K562 (cell line): Measurements from ENCODE around the gene ITGAX. TPM values are rescaled to one million over a fixed set of nuclear protein-coding genes. Genes with fewer than 3 reads are reported as not detected.

Experiments
- ASH1L ChIP-seq: fragments of 450-650 bp; IDR thresholded peaks from 2 replicates; pipeline ENCODE4 v1.6.1; 2018; ENCODE audit warnings: borderline replicate concordance, mild to moderate bottlenecking, low read depth; ENCODE audit not compliant: partially characterized antibody
- EGR1 ChIP-seq: fragments of 450-650 bp; conservative IDR thresholded peaks from 2 replicates; pipeline ENCODE4 v1.6.1; 2017; ENCODE audit warnings: mild to moderate bottlenecking
- HNRNPH1 ChIP-seq: fragments of 200-400 bp; formaldehyde crosslinking; optimal IDR thresholded peaks from 2 replicates; pipeline ENCODE3; 2017; ENCODE audit warnings: low read depth, mild to moderate bottlenecking, low read length, moderate library complexity
- MIER1 ChIP-seq: fragments of 450-650 bp; IDR thresholded peaks from 2 replicates; pipeline ENCODE4 v1.6.1; 2016; ENCODE audit warnings: antibody characterized with exemption, mild to moderate bottlenecking, low read depth
- SRF ChIP-seq, 2 experiments: fragments of 250-450, 450-650 bp in 1 of 2; sonication (Bioruptor Pico) in 1 of 2; sonication (generic) in 1 of 2; formaldehyde crosslinking; IDR thresholded peaks; 2 replicates each; pipeline versions ENCODE4 v1.5.0 to v1.5.1; 2020 to 2022; ENCODE audit warnings: mild to moderate bottlenecking in 1 of 2, missing genetic modification reagents in 1 of 2
- polyA plus RNA-seq, 8 experiments: library from polyadenylated mRNA; depleted of rRNA in 4 of 8; stranded (reverse) in 5 of 8; unstranded in 3 of 8; fragments of >200 nt; fragmentation: Nextera tagmentation in 2 of 8; fragmentation: Illumina TruSeq in 1 of 8; extraction: Ambion mirVana in 2 of 8; extraction: Trizol in 1 of 8; gene quantifications; 2 replicates each; pipeline versions ENCODE4 v1.2.1 to v1.2.3, GENCODE V29; 2011 to 2014; ENCODE audit warnings: inconsistent platforms in 1 of 8, missing spikeins in 1 of 8
- total RNA-seq, 7 experiments: library from RNA; depleted of rRNA in 6 of 7; stranded (reverse); fragments of >200 nt in 6 of 7; fragmentation: Illumina TruSeq in 2 of 7; extraction: Trizol in 2 of 7; gene quantifications; 2 replicates each; pipeline versions ENCODE4 v1.2.1 to v1.2.3, GENCODE V29; 2011 to 2021; ENCODE audit warnings: low replicate concordance in 1 of 7
- TF ChIP-seq, protein P1 (sequence below): sonication (generic); formaldehyde crosslinking; IDR thresholded peaks from 2 replicates; pipeline ENCODE4 v1.8.0; 2022; ENCODE audit warnings: mild to moderate bottlenecking, missing genetic modification reagents
- TF ChIP-seq, protein P2 (sequence below): fragments of 250-450 bp; sonication (Bioruptor Pico); IDR thresholded peaks from 2 replicates; pipeline ENCODE4 v1.9.0; 2021; ENCODE audit warnings: mild to moderate bottlenecking

ITGAX gene
- total and polyA plus RNA-seq, 9 of the 15 experiments (the other 6 are each of a cell fraction or from before 2014, with no cell fraction given), result 0.03 to 0.58 (median 0.14) TPM

DNA sequence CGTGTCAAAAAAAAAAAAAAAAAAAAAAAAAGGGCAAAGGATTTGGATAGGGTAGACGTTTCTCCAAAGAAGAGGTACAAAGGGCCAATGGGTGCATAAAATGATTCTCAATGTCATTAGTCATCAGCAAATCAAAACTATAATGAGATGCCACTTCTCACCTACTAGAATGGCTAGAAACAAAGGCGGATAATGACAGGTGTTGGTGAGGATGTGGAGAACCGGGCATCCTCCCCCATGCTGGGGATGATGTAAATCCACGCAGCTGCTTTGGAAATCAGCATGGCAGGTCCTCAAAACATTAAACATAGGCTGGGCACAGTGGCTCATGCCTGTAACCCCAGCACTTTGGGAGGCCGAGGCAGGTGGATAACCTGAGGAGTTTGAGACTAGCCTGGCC, 9.4 kb downstream of the ITGAX start (continued):
- TF ChIP-seq, protein P1, sequence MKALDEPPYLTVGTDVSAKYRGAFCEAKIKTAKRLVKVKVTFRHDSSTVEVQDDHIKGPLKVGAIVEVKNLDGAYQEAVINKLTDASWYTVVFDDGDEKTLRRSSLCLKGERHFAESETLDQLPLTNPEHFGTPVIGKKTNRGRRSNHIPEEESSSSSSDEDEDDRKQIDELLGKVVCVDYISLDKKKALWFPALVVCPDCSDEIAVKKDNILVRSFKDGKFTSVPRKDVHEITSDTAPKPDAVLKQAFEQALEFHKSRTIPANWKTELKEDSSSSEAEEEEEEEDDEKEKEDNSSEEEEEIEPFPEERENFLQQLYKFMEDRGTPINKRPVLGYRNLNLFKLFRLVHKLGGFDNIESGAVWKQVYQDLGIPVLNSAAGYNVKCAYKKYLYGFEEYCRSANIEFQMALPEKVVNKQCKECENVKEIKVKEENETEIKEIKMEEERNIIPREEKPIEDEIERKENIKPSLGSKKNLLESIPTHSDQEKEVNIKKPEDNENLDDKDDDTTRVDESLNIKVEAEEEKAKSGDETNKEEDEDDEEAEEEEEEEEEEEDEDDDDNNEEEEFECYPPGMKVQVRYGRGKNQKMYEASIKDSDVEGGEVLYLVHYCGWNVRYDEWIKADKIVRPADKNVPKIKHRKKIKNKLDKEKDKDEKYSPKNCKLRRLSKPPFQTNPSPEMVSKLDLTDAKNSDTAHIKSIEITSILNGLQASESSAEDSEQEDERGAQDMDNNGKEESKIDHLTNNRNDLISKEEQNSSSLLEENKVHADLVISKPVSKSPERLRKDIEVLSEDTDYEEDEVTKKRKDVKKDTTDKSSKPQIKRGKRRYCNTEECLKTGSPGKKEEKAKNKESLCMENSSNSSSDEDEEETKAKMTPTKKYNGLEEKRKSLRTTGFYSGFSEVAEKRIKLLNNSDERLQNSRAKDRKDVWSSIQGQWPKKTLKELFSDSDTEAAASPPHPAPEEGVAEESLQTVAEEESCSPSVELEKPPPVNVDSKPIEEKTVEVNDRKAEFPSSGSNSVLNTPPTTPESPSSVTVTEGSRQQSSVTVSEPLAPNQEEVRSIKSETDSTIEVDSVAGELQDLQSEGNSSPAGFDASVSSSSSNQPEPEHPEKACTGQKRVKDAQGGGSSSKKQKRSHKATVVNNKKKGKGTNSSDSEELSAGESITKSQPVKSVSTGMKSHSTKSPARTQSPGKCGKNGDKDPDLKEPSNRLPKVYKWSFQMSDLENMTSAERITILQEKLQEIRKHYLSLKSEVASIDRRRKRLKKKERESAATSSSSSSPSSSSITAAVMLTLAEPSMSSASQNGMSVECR (CRISPR knock-in tag), result no peak
- TF ChIP-seq ASH1L (no peak), EGR1 (no peak), HNRNPH1 (no peak), MIER1 (no peak), SRF (CRISPR knock-in tag; IDR thresholded peaks at IDR 0.05) (no peak)
- TF ChIP-seq, protein P2, sequence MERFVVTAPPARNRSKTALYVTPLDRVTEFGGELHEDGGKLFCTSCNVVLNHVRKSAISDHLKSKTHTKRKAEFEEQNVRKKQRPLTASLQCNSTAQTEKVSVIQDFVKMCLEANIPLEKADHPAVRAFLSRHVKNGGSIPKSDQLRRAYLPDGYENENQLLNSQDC (CRISPR knock-in tag), result no peak
